Measurements from ENCODE around the gene RHOXF2. TPM values are rescaled to one million over a fixed set of nuclear protein-coding genes. Genes with fewer than 3 reads are reported as not detected.

Gene RHOXF2
- total RNA-seq, 1 donor from 2014 or later, result not detected

DNA sequence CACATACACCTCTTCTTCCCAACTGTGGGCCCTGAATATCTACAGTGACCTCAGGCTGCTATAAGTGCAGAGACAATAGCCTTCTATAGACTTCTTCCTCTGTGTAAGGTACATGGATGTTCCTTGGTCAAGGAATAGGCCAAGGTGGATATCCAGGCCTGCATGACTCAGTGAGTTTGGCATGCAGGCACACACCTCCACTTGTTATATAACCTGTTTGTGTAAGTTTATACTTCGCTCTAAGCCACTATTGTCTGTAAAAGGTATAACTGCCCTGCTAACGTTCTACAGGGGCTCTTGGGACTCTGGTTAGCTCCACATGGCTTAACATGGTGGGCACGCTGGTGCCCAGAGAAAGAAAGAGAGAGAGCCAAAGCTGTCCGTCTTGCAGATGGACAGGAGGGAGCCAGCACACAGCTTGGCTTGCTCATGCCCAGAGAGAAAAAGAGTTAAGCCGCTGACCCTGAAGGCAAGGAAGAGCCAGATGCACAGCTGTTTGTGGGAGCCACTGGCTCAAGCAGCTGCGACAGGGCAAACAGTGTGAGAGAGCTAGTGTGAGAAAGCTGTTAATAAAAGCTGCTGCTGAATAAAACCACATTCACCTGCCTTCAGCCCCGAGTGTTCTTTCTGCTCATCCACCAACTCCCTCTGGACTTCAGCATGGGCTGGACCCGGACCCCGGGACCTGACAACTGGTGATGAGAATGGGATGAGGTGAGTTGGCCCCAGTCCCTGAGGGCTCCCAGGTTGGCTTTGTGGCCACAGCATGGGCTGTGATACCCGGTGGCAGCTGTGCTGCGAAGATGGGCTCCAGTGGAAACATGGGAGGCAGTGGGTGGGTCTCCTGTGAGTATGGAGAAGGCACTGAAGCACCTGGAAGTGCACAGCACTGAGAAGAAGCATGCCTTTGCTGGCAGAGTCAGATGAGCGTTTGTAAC, 47.7 kb downstream of the RHOXF2 start:
- no peak for DNase-seq

DNA sequence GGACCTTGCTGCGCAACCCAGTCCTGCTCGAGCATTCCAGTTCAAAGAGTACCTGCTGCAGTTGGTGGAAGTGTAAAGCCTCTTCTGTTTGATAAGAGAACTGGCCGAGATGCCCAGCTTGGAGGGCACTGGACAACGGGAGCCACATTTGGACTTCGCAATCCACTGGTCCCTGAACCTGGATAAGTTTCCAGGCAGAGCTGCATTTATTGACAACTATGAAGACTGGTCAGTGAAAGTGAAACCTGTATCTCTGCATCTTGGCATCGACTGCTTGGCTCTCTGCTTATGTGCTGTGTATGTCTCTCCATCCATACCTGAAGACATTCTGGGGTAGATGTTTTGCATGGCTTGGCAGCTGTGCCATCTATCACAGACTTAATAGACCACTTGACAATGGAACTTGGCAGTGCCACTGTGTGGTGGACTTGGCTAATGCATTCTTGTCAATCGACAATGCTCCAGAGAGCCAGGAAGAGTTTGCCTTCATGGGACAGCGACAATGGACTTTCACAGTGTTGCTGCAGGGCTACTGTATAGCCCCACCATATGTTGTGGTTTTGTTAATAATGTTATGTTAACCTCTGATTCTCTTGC, 48.7 kb downstream of the RHOXF2 start:
- DNase-seq, result no peak

DNA sequence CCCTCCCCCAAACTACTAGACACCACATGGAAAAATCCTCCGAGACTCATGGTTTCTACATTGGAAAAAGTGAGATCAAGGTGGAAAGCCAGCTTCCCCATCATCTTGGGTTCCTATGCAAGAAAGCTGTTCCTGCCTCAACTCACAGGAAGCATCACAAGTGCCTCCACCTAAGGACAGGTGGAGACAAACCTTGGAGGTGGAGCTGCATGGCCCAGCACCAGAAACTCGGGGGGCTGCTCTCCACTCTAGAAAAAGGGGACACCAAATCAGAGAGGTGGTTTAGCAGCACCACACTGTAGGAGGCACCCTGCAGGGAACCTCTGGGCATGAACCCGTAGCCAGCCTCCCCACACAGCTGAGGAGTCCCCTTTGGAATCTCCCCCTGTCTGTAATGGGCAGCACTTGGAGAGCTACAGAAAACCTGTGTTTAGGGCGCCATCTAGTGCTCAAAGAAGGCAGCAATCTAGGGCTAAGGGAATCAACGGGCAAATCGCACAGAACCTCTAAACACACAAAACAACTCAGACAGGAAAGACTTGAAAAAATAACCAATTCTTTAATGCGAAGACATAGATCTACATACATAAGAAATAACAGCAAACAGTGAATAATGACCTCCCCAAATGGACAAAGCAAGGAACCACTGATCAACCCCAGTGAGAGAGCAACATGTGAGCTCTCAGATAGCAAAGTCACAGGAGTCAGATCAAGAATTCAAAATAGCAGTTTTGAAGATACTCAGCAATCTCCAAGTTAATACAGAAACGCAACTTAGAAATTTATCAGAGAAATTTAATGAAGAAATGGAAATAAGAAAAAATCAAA, 55.2 kb downstream of the RHOXF2 start:
- peak; percentile 72 for DNase-seq

Other genes with a start within 250 kb of the RHOXF2 start
- 3.5 and 4.4 TPM in 2 replicates for gene NKAP, start 214.9 kb upstream of the RHOXF2 start, total RNA-seq
- not detected in 2 replicates for gene RHOXF2B, start 80.9 kb upstream of the RHOXF2 start, total RNA-seq
- gene RHOXF1, start 42.7 kb upstream of the RHOXF2 start, total RNA-seq, result not detected in 2 replicates
- gene ZBTB33, start 92.2 kb downstream of the RHOXF2 start, total RNA-seq, result 14.5 and 17.1 TPM in 2 replicates
- gene TMEM255A, start 152.8 kb downstream of the RHOXF2 start, total RNA-seq, result not detected in 2 replicates
- not detected in 2 replicates for gene ATP1B4, start 203.5 kb downstream of the RHOXF2 start, total RNA-seq

Data from dermis blood vessel endothelial cell (primary cell).